ENCODE data around the gene SORCS3.

The SORCS3 gene

GRCh38 chr10:104920476-104920875 lies 279.4 kb downstream of the SORCS3 start:
- DNase-seq (ENCODE audit: low read depth in 2 of 2), result no peak

- DNase-seq (ENCODE audit: low read depth in 2 of 2), result no peak
Observed at GRCh38 chr10:104921763-104922162, 280.7 kb downstream of the SORCS3 start.

- no peak for DNase-seq (ENCODE audit: low read depth in 2 of 2)
Observed at GRCh38 chr10:104922810-104923209, 281.7 kb downstream of the SORCS3 start.

- no peak for DNase-seq (ENCODE audit: low read depth in 2 of 2)
Observed at GRCh38 chr10:104923501-104923900, 282.4 kb downstream of the SORCS3 start.

GRCh38 chr10:104924101-104924795 lies 283.2 kb downstream of the SORCS3 start:
- no peak for DNase-seq (ENCODE audit: low read depth in 2 of 2)

- DNase-seq (ENCODE audit: low read depth in 2 of 2), result no peak
Observed at GRCh38 chr10:104925232-104925851, 284.3 kb downstream of the SORCS3 start.

GRCh38 chr10:104928734-104929133 lies 287.6 kb downstream of the SORCS3 start:
- no peak for DNase-seq (ENCODE audit: low read depth in 2 of 2)

GRCh38 chr10:104931612-104932134 lies 290.6 kb downstream of the SORCS3 start:
- no peak for DNase-seq (ENCODE audit: low read depth in 2 of 2)

- no peak for DNase-seq (ENCODE audit: low read depth in 2 of 2)
Observed at GRCh38 chr10:104935656-104936055, 294.6 kb downstream of the SORCS3 start.

- DNase-seq (ENCODE audit: low read depth in 2 of 2), result peak; percentile 44 to 47
Observed at GRCh38 chr10:104937567-104937966, 296.5 kb downstream of the SORCS3 start.

- no peak for DNase-seq (ENCODE audit: low read depth in 2 of 2)
Observed at GRCh38 chr10:104938031-104938430, 296.9 kb downstream of the SORCS3 start.

GRCh38 chr10:104941662-104942061 lies 300.6 kb downstream of the SORCS3 start:
- DNase-seq (ENCODE audit: low read depth in 2 of 2), result no peak

GRCh38 chr10:104947314-104947713 lies 306.2 kb downstream of the SORCS3 start:
- no peak for DNase-seq (ENCODE audit: low read depth in 2 of 2)

- DNase-seq (ENCODE audit: low read depth in 2 of 2), result no peak
Observed at GRCh38 chr10:104957178-104957841, 316.2 kb downstream of the SORCS3 start.

GRCh38 chr10:104966563-104967297 lies 325.6 kb downstream of the SORCS3 start:
- no peak for DNase-seq (ENCODE audit: low read depth in 2 of 2)

GRCh38 chr10:104980368-104980767 lies 339.3 kb downstream of the SORCS3 start:
- no peak for DNase-seq (ENCODE audit: low read depth in 2 of 2)

GRCh38 chr10:104981995-104982394 lies 340.9 kb downstream of the SORCS3 start:
- no peak for DNase-seq (ENCODE audit: low read depth in 2 of 2)

- DNase-seq (ENCODE audit: low read depth in 2 of 2), result no peak
Observed at GRCh38 chr10:104988686-104989085, 347.6 kb downstream of the SORCS3 start.

GRCh38 chr10:104989880-104990279 lies 348.8 kb downstream of the SORCS3 start:
- no peak for DNase-seq (ENCODE audit: low read depth in 2 of 2)

- DNase-seq (ENCODE audit: low read depth in 2 of 2), result no peak
Observed at GRCh38 chr10:104993085-104993484, 352.0 kb downstream of the SORCS3 start.

GRCh38 chr10:105001269-105001668 lies 360.2 kb downstream of the SORCS3 start:
- no peak for DNase-seq (ENCODE audit: low read depth in 2 of 2)
